ENCODE data around the gene CEP250. TPM values are rescaled to one million over a fixed set of nuclear protein-coding genes. Genes with fewer than 3 reads are reported as not detected.
A peak's percentile ranks its signal among the peaks of the same experiment; 100 is the strongest.

The CEP250 gene, protein sequence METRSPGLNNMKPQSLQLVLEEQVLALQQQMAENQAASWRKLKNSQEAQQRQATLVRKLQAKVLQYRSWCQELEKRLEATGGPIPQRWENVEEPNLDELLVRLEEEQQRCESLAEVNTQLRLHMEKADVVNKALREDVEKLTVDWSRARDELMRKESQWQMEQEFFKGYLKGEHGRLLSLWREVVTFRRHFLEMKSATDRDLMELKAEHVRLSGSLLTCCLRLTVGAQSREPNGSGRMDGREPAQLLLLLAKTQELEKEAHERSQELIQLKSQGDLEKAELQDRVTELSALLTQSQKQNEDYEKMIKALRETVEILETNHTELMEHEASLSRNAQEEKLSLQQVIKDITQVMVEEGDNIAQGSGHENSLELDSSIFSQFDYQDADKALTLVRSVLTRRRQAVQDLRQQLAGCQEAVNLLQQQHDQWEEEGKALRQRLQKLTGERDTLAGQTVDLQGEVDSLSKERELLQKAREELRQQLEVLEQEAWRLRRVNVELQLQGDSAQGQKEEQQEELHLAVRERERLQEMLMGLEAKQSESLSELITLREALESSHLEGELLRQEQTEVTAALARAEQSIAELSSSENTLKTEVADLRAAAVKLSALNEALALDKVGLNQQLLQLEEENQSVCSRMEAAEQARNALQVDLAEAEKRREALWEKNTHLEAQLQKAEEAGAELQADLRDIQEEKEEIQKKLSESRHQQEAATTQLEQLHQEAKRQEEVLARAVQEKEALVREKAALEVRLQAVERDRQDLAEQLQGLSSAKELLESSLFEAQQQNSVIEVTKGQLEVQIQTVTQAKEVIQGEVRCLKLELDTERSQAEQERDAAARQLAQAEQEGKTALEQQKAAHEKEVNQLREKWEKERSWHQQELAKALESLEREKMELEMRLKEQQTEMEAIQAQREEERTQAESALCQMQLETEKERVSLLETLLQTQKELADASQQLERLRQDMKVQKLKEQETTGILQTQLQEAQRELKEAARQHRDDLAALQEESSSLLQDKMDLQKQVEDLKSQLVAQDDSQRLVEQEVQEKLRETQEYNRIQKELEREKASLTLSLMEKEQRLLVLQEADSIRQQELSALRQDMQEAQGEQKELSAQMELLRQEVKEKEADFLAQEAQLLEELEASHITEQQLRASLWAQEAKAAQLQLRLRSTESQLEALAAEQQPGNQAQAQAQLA (N-terminal part only)
- total RNA-seq = 10 to 100 TPM; 29.8 to 46.5 TPM
- 44.3 TPM for polyA plus RNA-seq (2013, experiment 1 of 2)
- polyA plus RNA-seq (2013, experiment 2 of 2) = 37.2 TPM
- long read RNA-seq, experiment 1, partial matches to known transcripts = 2 of 4 reads
- long read RNA-seq, experiment 1, other reads (novel, unspliced or antisense) = 2 of 4 reads
- long read RNA-seq, experiment 2, partial matches to known transcripts = 16 of 25 reads
- long read RNA-seq, experiment 2, other reads (novel, unspliced or antisense) = 9 of 25 reads
- long read RNA-seq, experiment 3, transcript CEP250-201 (10 exons, 1,419 nt) = major isoform, 6 of 98 reads
- long read RNA-seq, experiment 3, partial matches to known transcripts = 35 of 98 reads
- long read RNA-seq, experiment 3, other reads (novel, unspliced or antisense) = 57 of 98 reads
- long read RNA-seq, experiment 4, partial matches to known transcripts = 0 of 2 reads
- long read RNA-seq, experiment 4, other reads (novel, unspliced or antisense) = 2 of 2 reads

DNA sequence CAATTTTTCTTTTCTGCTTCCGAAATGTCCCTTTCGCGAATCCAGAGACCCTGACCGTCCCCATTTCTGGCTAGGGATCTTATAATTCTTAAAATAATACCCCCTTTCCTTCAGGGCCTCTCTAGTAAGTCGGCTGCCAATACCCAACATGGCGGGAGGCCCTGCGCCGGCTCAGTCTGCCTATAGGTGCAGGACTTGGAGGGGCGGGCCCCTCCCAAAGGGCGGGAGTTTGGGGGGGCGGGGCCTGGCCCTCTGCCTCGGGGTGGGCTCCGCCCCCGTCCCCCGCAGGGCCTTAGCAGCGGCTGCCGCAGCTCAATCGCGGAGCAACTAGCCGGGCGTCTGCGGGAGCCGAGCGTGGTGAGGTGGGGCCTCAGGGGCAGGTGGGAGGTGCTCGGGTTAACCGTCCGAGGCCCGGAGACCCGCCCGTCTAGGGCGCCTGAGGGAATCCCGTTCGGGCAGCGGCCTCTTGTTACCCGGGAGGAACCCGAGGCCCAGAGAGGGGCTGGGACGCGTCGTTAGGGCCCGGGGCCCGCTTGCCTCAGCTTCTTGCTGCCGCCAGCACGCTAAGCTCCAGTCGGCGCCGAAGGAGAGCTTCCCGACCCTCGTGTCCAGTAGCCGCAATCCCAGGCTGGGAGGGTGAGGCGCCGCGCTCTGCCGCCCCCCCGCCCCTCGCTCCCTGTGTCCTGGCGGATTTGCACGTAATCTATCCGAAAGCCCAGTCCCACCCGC lies at the start of gene CEP250:
TSS of gene CEP250 (plus strand) at position 718 of the 729 bp plus-strand sequence. CDS start 6,770 bp downstream, outside the sequence.
- Histone ChIP-seq H3K4me3 (ENCODE audit: low read length) (peak within 1 kb of the TSS; percentile 89), H3K36me3 (ENCODE audit: control insufficient read depth, insufficient read depth, low read length) (no peaks in the 10 kb centered on the region), H3K9ac (ENCODE audit: extremely low read depth, low read length, poor library complexity, severe bottlenecking) (peak within 1 kb of the TSS; percentile 93), H3K27ac (ENCODE audit: low read depth, low read length) (peak within 1 kb of the TSS; percentile 91), H3K4me1 (ENCODE audit: control insufficient read depth, insufficient read depth, low read length) (peaks cover 3% of the 10 kb centered on the region), H3K27me3 (ENCODE audit: control insufficient read depth, insufficient read depth, low read length, poor library complexity, severe bottlenecking) (no peaks in the 10 kb centered on the region), H3K9me3 (ENCODE audit: control insufficient read depth, low read length) (no peaks in the 10 kb centered on the region)
- WGBS, 2 experiments (ENCODE audit: insufficient coverage in 1 of 2, insufficient read length in 1 of 2) = 0% methylated on average over 25 to 59 of the region's 59 CpGs
- H3K4me3 Mint-ChIP-seq = peak within 1 kb of the TSS; percentile 85
- DNase-seq = peak; percentile 99
- no peaks in the 10 kb centered on the region for H3K27me3 Mint-ChIP-seq (ENCODE audit: insufficient read depth)
- peaks cover 6% of the 10 kb centered on the region for H3K4me1 Mint-ChIP-seq
- peaks cover 2% of the 10 kb centered on the region for H3K9me3 Mint-ChIP-seq
- TF ChIP-seq, protein P1, sequence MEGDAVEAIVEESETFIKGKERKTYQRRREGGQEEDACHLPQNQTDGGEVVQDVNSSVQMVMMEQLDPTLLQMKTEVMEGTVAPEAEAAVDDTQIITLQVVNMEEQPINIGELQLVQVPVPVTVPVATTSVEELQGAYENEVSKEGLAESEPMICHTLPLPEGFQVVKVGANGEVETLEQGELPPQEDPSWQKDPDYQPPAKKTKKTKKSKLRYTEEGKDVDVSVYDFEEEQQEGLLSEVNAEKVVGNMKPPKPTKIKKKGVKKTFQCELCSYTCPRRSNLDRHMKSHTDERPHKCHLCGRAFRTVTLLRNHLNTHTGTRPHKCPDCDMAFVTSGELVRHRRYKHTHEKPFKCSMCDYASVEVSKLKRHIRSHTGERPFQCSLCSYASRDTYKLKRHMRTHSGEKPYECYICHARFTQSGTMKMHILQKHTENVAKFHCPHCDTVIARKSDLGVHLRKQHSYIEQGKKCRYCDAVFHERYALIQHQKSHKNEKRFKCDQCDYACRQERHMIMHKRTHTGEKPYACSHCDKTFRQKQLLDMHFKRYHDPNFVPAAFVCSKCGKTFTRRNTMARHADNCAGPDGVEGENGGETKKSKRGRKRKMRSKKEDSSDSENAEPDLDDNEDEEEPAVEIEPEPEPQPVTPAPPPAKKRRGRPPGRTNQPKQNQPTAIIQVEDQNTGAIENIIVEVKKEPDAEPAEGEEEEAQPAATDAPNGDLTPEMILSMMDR (conservative IDR thresholded peaks at IDR 0.05) = no peak
- H3K36me3 Mint-ChIP-seq (ENCODE audit: low read depth) = peaks cover 2% of the 10 kb centered on the region
- H3K27ac Mint-ChIP-seq = peak within 1 kb of the TSS; percentile 100

DNA sequence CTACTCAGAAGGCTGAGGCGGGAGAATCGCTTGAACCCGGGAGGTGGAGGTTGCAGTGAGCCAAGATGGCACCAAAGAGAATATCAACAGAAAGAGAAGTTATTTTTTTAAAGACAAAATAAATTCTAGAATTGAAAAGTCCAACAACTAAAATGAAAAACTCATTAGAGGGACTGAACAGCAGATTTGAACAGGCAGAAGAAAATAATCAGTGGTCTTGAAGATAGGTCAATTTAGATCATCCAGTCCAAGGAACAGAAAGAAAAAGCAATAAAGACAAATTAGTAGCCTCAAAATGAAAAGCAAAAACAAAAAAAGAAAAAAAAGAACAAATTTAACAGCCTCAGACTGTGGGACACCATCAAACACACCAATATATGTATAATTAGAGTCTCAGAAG lies 49.6 kb upstream of the CEP250 start:
- TF ChIP-seq, protein P1 (conservative IDR thresholded peaks at IDR 0.05) = no peak
- Histone ChIP-seq H3K27me3 (ENCODE audit: control insufficient read depth, insufficient read depth, low read length, poor library complexity, severe bottlenecking) (no peaks in the 10 kb centered on the region), H3K9ac (ENCODE audit: extremely low read depth, low read length, poor library complexity, severe bottlenecking) (no peak overlapping the region), H3K36me3 (ENCODE audit: control insufficient read depth, insufficient read depth, low read length) (peaks cover 46% of the 10 kb centered on the region), H3K4me1 (ENCODE audit: control insufficient read depth, insufficient read depth, low read length) (no peaks in the 10 kb centered on the region), H3K9me3 (ENCODE audit: control insufficient read depth, low read length) (peaks cover 28% of the 10 kb centered on the region), H3K4me3 (ENCODE audit: low read length) (no peak overlapping the region), H3K27ac (ENCODE audit: low read depth, low read length) (no peak overlapping the region)
- Mint-ChIP-seq H3K4me1 (peaks cover 2% of the 10 kb centered on the region), H3K36me3 (ENCODE audit: low read depth) (peaks cover 59% of the 10 kb centered on the region), H3K9me3 (peaks cover 23% of the 10 kb centered on the region), H3K27ac (no peak overlapping the region), H3K4me3 (no peak overlapping the region), H3K27me3 (ENCODE audit: insufficient read depth) (no peaks in the 10 kb centered on the region)
- DNase-seq = no peak
- WGBS, 2 experiments (ENCODE audit: insufficient coverage in 1 of 2, insufficient read length in 1 of 2) = 100% methylated on average over 3 of the region's 3 CpGs; no CpG with 5 or more reads in 1 of the 2 experiments
